ENCODE data around the gene CHID1.

Gene CHID1

DNA sequence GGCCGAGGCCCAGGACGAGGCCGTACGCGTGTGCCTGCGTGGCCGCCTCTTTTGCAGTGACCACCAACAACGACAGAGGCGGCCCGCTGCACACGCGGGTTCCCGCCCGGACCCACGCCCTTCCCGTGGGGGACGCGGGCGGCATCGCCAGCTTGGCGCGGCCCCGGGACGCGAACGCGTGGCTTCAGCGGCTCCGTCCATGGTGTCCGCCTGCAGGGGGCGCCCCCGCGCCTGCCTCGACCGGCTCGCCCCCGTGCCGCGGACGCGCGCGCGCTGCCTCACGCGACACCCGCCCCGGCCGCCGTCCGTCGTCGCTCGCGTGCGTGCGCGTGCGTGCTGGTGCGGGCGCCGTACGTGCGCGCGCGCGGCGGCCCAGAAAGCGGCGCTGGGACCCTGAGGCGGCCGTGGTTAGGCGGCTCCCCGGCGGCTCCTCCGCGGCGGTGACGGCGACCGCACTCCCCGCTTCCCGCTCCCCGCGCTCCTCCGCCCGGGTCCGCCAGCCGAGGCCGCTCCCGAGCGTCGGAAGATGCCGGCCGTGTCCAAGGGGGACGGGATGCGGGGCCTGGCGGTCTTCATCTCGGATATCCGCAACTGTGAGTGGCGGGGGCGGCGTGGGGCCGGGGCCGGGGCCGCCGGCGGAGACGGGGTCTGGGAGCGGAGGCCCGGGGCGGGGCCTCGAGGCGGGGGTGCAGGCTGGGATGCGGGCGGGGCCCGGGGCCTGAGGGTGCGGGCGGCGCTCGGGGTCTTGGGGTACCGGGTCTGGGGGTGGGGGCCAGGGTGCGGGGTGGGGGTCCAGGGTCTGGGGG lies 15.1 kb upstream of the CHID1 start, which contains the start of gene AP2A2:
TSS of gene AP2A2 (plus strand) at position 375 of the 806 bp plus-strand sequence. CDS start at position 527, 152 bp downstream.
- peaks cover 11% of the 10 kb centered on the region for H3K36me3 ChIP-seq (ENCODE audit: insufficient read depth, low read length)
- H3K9me3 ChIP-seq (ENCODE audit: control insufficient read depth, insufficient read depth, low read length), result no peaks in the 10 kb centered on the region
- H3K4me1 ChIP-seq (ENCODE audit: insufficient read depth, low read length), result no peaks in the 10 kb centered on the region; the same call in 1 of the 2 replicates
- peak within 1 kb of the TSS; percentile 86 for H3K9ac ChIP-seq (ENCODE audit: low read depth, low read length)

DNA sequence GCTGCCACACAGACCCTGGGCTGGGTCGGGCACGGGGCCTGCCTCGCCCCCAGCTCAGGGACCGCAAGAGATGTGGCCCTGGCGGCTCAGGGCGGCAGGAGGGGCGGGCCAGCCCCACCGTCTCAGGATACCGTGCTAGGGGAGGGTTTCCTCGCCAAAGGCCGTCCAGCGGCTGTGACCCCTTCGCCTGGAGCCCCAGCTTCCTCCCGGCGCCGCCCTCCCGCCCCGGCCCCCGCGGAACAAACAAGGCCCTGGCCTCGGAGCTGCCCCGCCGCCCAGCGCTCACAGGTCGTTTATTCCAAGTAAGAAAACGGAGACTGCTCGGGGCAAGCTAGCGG lies 14.5 kb upstream of the CHID1 start:
- no peaks in the 10 kb centered on the region; the same call in 1 of the 2 replicates for H3K4me1 ChIP-seq (ENCODE audit: insufficient read depth, low read length)
- peaks cover 11% of the 10 kb centered on the region for H3K36me3 ChIP-seq (ENCODE audit: insufficient read depth, low read length)
- H3K9me3 ChIP-seq (ENCODE audit: control insufficient read depth, insufficient read depth, low read length), result no peaks in the 10 kb centered on the region
- H3K9ac ChIP-seq (ENCODE audit: low read depth, low read length), result peak overlapping the region; percentile 50; the same call in 1 of the 2 replicates

DNA sequence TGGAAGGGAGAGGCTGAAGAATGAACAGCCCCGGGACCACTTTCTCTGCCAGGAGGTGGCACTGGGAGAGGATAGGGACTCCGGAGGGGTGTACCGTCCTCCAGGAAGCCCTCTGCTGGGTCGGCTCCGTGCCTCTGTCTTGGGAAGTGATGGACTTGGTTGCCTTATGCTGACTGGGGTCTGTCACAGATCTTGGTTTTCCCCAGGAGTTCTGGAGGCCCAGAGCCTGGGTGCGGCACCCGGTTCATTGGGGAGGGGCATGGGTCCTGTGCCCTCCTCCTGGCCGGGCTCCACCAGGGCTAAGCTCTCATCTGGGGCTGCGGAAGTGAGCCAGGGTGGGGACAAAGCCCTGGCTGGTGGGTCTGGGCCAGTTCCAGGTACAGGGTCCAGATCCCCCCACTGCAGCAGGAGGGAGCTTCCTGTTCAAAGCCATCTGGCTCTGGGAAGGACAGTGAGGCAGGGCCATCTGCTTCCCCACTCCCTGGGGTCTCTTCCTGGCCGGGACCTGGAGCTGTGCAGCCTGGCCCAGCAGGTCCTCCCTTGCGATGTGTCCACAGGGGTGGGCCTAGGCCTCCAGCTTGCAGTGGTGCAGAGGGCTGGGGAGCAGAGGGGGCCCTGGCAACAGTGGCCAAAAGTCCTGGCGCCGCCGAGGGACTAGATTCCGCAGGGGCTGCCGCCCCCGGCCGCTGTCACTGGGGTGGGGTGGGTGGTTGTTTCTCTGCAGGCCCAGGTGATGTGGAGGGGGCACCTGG lies 14.0 kb upstream of the CHID1 start:
- no peaks in the 10 kb centered on the region for H3K9me3 ChIP-seq (ENCODE audit: control insufficient read depth, insufficient read depth, low read length)
- H3K9ac ChIP-seq (ENCODE audit: low read depth, low read length), result no peak overlapping the region; the same call in 1 of the 2 replicates
- H3K4me1 ChIP-seq (ENCODE audit: insufficient read depth, low read length), result no peaks in the 10 kb centered on the region; the same call in 1 of the 2 replicates
- H3K36me3 ChIP-seq (ENCODE audit: insufficient read depth, low read length), result peaks cover 11% of the 10 kb centered on the region

DNA sequence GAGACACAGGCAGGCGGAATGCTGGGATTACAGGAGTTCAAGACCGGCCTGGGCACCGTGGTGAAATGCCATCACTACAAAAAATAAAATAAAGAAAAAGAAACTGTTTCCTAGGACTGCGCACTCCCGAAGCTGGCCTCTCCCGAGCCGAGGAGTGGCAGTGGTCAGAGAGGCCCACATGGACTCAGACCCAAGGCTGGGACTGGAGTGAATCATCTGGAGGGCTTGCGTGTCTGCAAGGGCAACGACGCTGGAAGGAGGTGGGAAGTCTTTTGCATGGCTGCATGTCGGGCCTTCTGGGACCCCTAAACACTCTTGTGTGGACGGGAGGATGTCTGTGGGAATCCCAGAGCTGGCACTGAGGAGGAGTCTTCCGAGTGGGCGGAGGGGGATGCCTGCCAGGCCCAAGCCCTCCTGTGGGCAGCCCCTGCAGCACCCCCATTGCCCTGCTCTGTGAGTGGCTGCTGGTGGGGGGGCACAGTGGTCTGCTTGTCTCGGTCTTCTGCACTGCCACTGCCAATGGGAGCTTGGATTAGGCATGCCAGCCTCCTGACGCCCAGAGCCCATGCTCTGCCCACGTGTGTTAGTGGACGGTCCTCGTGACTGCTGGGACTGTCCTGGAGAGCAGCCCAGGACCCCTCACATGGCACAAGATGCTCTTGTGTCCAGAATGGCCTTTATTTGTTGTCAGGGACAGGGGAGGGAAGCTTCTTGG lies 13.2 kb upstream of the CHID1 start:
- H3K4me1 ChIP-seq (ENCODE audit: insufficient read depth, low read length), result no peaks in the 10 kb centered on the region; the same call in 1 of the 2 replicates
- no peak overlapping the region for H3K9ac ChIP-seq (ENCODE audit: low read depth, low read length)

DNA sequence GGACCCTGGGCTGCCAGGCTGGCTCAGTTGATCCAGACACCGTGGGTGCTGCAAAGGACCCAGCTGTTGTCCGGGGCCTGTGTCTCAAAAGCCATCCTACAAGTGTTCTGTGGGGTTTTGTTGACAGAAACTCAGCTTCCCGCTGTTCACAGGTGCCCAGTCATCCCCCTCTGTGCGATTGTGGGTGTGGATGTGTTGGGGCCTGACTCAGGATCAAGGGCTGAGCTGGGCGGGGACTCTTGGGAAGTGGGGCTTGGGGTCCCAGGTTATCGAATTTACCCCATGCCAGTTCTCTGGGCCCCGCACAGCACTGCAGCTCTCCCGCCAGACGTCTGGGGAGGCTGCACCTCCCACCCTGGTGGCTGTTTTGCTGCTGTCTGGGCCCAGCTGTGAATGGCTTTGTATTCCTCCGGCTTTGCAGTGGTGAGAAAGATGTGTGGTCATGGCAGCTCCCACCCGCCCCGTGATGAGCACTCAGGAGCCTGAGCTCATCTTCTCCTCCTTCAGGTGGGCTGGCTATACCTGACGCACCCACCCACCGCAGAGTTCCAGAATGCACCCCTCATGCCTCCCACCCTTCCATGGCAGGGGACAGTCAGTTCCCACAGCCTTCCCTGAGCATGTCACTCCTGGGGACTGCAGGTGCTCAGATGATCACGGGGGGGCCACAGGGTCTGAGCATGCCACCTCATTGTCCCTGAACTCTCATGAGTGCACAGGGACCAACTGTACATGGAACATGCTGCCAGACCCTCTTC lies 11.5 kb upstream of the CHID1 start:
- no peak overlapping the region for H3K9ac ChIP-seq (ENCODE audit: low read depth, low read length)
- no peaks in the 10 kb centered on the region for H3K9me3 ChIP-seq (ENCODE audit: control insufficient read depth, insufficient read depth, low read length)
- H3K4me1 ChIP-seq (ENCODE audit: insufficient read depth, low read length), result no peaks in the 10 kb centered on the region; the same call in 1 of the 2 replicates
- H3K36me3 ChIP-seq (ENCODE audit: insufficient read depth, low read length), result peaks cover under 1% of the 10 kb centered on the region; the same call in 1 of the 2 replicates

More for the DNA sequence above, 13.2 kb upstream of the CHID1 start:
- H3K36me3 ChIP-seq (ENCODE audit: insufficient read depth, low read length), result peaks cover 11% of the 10 kb centered on the region
- no peaks in the 10 kb centered on the region for H3K9me3 ChIP-seq (ENCODE audit: control insufficient read depth, insufficient read depth, low read length)

DNA sequence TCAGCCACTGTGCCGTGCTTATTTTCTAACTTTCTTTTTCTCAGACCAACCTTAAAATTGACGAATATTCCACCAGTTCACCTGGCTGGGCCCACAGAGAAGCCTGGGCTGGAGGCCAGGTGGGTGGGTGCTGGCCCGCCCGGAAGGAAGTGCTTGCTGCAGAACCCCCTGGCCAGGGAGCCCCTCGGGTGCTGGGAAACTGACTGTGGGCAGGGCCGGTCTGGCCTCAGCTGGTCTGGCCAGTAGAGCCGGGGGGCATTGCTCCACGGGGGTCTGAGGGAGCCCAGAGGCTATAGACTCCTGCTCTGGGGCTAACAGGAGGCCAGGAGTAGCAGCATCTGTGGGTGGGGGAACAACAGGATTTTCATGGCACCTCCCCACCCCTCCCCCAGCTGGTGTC lies 6.8 kb upstream of the CHID1 start:
- Histone ChIP-seq H3K9ac (ENCODE audit: low read depth, low read length) (no peak overlapping the region), H3K36me3 (ENCODE audit: insufficient read depth, low read length) (no peaks in the 10 kb centered on the region)

DNA sequence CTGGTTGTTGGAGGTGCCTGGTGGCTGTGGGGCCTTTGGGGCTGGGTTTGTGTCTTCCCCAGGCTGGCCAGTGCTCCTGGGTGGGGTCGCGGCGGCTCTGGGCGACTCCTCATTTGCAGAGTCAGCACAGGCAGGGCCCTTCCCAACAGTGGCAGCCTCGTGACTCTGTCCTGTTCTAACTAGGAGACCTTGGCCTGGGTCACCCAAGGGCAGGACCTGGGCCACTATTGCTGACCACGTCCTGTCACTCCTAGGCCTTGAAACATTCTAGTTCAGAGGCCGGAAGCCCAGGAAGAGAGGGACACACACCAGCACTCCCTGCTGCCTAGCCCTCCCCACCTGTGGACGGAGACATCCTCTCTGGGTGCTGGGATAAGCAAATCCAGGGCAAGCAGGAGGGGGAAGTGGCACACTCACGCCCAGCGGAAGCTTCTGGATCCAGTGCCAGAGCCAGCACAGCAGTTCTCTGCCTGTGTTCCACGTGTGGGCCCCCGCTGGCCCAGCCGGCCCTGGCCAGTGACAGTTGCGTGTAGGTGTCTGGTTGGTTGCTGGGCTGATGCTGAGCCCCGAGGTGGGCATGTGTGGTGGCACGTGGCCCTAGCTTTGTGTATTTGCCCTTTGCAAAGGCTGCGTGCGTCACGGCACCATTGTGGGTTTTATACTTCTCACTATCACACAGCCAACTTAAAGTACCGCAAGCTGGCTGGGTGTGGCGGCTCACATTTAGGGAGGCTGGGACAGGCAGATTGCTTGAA lies 4.3 kb upstream of the CHID1 start:
- no peaks in the 10 kb centered on the region for H3K36me3 ChIP-seq (ENCODE audit: insufficient read depth, low read length)
- no peaks in the 10 kb centered on the region; the same call in 1 of the 2 replicates for H3K4me1 ChIP-seq (ENCODE audit: insufficient read depth, low read length)
- H3K9me3 ChIP-seq (ENCODE audit: control insufficient read depth, insufficient read depth, low read length), result no peaks in the 10 kb centered on the region
- no peak overlapping the region for H3K9ac ChIP-seq (ENCODE audit: low read depth, low read length)

More for the DNA sequence above, 6.8 kb upstream of the CHID1 start:
- Histone ChIP-seq H3K9me3 (ENCODE audit: control insufficient read depth, insufficient read depth, low read length) (no peaks in the 10 kb centered on the region), H3K4me1 (ENCODE audit: insufficient read depth, low read length) (no peaks in the 10 kb centered on the region; the same call in 1 of the 2 replicates)

DNA sequence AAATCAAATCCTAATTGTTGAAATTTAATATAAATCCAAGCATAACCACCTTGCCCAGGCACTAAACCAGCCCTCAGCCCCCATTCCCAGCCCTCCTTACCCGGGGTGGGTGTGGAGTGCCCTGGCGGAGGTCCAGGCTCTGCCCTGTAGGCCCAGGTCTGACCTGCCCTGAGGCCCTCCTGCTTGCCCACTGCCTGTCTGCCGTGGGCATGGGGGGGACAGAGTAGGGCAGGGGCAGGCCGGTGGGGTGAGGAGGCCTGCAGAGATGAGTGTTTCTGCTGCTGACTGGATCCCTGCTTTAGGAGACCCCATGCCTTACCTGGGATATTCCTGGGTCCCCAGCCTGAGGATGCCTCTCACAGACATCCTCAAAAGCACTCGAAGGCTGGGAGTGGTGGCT lies 3.6 kb upstream of the CHID1 start:
- Histone ChIP-seq H3K9ac (ENCODE audit: low read depth, low read length) (no peak overlapping the region), H3K4me1 (ENCODE audit: insufficient read depth, low read length) (no peaks in the 10 kb centered on the region; the same call in 1 of the 2 replicates), H3K9me3 (ENCODE audit: control insufficient read depth, insufficient read depth, low read length) (no peaks in the 10 kb centered on the region), H3K36me3 (ENCODE audit: insufficient read depth, low read length) (no peaks in the 10 kb centered on the region)

DNA sequence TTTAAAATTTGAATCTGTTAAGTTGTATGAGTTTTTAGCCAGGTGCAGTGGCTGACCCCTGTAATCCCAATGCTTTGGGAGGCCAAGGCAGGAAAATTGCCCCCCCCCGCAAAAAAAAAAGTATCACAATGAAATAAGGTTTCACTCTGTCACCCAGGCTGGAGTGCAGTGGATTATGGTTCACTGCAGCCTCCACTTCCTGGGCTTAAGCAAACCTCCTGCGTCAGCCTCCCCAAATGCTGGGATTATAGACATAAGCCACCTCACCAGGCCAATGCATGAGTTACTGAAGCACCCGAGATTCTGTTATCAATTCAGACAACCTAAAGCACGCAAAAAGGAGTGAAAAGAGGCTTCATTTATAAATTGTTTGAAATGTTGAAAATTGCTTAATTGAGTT lies 2.4 kb upstream of the CHID1 start:
- Histone ChIP-seq H3K4me1 (ENCODE audit: insufficient read depth, low read length) (no peaks in the 10 kb centered on the region), H3K36me3 (ENCODE audit: insufficient read depth, low read length) (no peaks in the 10 kb centered on the region), H3K9me3 (ENCODE audit: control insufficient read depth, insufficient read depth, low read length) (no peaks in the 10 kb centered on the region), H3K9ac (ENCODE audit: low read depth, low read length) (no peak overlapping the region)

DNA sequence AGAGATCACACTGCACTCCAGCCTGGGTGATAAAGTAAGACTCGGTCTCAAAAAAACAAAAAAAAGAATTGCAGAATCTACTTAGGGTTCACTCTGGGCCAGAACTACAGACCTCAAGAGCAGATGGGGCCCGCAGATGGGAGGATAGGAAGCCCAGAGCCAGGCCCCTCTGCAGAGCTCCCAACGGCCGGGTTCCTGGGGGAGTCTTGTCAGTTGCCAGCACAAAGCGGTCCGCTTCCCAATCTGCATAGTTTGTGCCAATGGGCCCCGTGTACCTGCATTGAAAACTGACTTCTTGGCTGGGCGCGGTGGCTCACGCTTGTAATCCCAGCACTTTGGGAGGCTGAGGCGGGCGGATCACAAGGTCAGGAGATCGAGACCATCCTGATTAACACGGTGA lies 1.7 kb upstream of the CHID1 start:
- Histone ChIP-seq H3K36me3 (ENCODE audit: insufficient read depth, low read length) (no peaks in the 10 kb centered on the region), H3K4me1 (ENCODE audit: insufficient read depth, low read length) (no peaks in the 10 kb centered on the region), H3K9me3 (ENCODE audit: control insufficient read depth, insufficient read depth, low read length) (no peaks in the 10 kb centered on the region), H3K9ac (ENCODE audit: low read depth, low read length) (no peak overlapping the region)

DNA sequence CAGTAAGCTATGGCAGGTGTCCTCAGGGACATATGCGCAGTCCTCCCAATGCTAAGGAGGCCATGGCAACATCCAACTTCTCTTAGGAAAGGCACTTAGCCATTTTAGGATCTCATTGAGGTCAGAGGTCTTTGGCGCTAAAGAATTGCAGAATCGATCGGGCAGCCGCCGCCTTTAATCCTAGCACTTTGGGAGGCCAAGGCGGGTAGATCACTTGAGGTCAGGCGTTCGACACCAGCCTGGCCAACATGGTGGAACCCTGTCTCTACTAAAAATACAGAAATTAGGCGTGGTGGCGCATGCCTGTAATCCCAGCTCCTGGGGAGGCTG lies 1.2 kb upstream of the CHID1 start:
- no peaks in the 10 kb centered on the region for H3K9me3 ChIP-seq (ENCODE audit: control insufficient read depth, insufficient read depth, low read length)
- H3K9ac ChIP-seq (ENCODE audit: low read depth, low read length), result peak overlapping the region; percentile 91
- no peaks in the 10 kb centered on the region for H3K4me1 ChIP-seq (ENCODE audit: insufficient read depth, low read length)
- no peaks in the 10 kb centered on the region for H3K36me3 ChIP-seq (ENCODE audit: insufficient read depth, low read length)

DNA sequence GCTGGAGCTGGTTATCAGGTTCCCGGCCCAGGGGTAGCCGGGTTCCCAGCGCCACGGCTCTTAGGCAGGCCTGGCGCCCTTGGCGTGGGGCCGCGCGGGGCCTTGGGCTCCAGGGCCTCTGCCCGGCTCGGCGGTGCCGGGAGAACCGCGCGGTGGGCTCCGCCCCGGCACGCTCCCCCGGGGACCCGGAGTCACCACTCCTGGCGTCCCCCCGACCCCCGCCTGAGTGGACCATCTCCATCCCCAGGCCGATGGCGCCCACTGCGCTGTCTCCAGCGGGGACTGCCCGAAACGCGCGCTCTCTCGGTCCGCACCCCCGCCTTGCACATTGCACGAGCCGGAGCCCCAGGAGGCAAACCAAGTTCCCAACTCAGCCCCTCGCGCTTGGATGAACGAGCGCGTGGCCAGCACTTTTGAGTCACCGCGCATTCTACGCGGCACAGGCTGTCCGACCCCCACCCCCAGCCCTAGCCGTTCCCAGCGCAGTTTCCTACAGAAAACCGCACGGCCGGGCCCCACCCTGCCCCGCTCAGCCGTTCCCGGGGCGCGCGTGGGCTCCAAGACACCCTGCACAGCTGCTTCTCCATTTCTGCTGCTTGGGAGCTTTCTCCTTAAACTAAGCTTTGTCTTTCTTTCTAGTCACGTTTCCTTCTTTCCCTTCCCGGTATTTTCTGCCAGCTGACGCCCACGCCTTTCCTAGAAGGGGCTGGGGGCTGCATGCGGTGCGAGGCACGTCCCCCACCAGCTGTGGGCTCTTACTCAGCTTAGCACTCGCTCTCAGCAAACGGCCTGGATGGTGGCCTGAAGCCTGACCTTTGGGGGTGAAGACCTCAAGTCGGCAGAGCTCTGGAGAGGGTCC lies 650 bp upstream of the CHID1 start:
- no peaks in the 10 kb centered on the region for H3K9me3 ChIP-seq (ENCODE audit: control insufficient read depth, insufficient read depth, low read length)
- H3K9ac ChIP-seq (ENCODE audit: low read depth, low read length), result peak overlapping the region; percentile 91
- H3K36me3 ChIP-seq (ENCODE audit: insufficient read depth, low read length), result no peaks in the 10 kb centered on the region
- no peaks in the 10 kb centered on the region for H3K4me1 ChIP-seq (ENCODE audit: insufficient read depth, low read length)

Data from ES-I3 (cell line).